Ascending aorta (tissue), 2 donors: ENCODE results near the gene FSTL3. TPM values are rescaled to one million over a fixed set of nuclear protein-coding genes. Genes with fewer than 3 reads are reported as not detected.
A peak's percentile ranks its signal among the peaks of the same experiment; 100 is the strongest.

Source experiments
- DNase-seq, 2 donors: peaks; one replicate each; pipeline ENCODE4 v3.0.0-alpha.2; 2019; ENCODE audit warnings: low spot score in 2 of 2
- H3K27ac ChIP-seq, 2 donors: fragments of 200-600 bp; sonication (generic); one replicate each; pipeline ENCODE4 v1.5.1; 2016 to 2017; ENCODE audit warnings: mild to moderate bottlenecking in 1 of 2
- H3K27me3 ChIP-seq: fragments of 200-600 bp; sonication (generic); one replicate; pipeline ENCODE4 v1.5.1; 2017
- H3K36me3 ChIP-seq, 2 donors: fragments of 200-600 bp; sonication (generic); one replicate each; pipeline ENCODE4 v1.5.1; 2016
- H3K4me1 ChIP-seq, 2 donors: fragments of 200-600 bp; sonication (generic); one replicate each; pipeline ENCODE4 v1.5.1; 2016 to 2017; ENCODE audit warnings: mild to moderate bottlenecking in 1 of 2
- H3K4me3 ChIP-seq, 2 donors: fragments of 200-600 bp; sonication (generic); one replicate each; pipeline ENCODE4 v1.5.1; 2016 to 2017; ENCODE audit warnings: mild to moderate bottlenecking in 1 of 2
- H3K9me3 ChIP-seq, 2 donors: fragments of 200-600 bp; sonication (generic); one replicate each; pipeline ENCODE4 v1.5.1; 2016
- intact Hi-C: fragments of 100-400 bp; cut with DNase I; formaldehyde crosslinking; loops from one replicate; pipeline ENCODE4 v1.15.1; 2023
- total RNA-seq: library from RNA; depleted of rRNA; stranded (reverse); fragments of >200 nt; gene quantifications from one replicate; pipeline ENCODE4 v1.1.0, GENCODE V29; 2016
- TF ChIP-seq, protein P1 (sequence below), 3 experiments: fragments of 200-600 bp in 2 of 3; fragments of 450-650 bp in 1 of 3; sonication (generic) in 2 of 3; IDR thresholded peaks; one replicate each; pipeline ENCODE4 v1.5.1; 2016 to 2019; ENCODE audit warnings: antibody characterized with exemption in 3 of 3, mild to moderate bottlenecking in 1 of 3, moderate library complexity in 1 of 3

FSTL3 gene
- total RNA-seq, 1 donor from 2014 or later = 541 TPM

DNA sequence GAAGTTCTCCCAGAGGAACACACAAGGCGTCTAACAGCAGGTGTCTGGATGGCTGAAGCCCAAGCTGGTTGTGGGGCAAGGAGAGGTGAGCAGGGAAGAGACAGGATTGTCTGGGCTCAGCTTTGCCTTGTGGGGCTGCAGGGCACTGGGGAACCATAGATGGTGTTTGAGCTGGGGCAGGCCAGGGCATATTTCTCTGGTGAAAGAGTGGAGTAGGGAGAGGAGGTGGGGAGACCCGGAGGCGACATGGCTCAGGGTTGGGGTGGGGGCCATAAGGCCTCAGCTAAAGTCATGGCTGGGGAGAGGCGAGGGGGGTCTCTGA, 27.1 kb downstream of the FSTL3 start:
- TF ChIP-seq, protein P1, sequence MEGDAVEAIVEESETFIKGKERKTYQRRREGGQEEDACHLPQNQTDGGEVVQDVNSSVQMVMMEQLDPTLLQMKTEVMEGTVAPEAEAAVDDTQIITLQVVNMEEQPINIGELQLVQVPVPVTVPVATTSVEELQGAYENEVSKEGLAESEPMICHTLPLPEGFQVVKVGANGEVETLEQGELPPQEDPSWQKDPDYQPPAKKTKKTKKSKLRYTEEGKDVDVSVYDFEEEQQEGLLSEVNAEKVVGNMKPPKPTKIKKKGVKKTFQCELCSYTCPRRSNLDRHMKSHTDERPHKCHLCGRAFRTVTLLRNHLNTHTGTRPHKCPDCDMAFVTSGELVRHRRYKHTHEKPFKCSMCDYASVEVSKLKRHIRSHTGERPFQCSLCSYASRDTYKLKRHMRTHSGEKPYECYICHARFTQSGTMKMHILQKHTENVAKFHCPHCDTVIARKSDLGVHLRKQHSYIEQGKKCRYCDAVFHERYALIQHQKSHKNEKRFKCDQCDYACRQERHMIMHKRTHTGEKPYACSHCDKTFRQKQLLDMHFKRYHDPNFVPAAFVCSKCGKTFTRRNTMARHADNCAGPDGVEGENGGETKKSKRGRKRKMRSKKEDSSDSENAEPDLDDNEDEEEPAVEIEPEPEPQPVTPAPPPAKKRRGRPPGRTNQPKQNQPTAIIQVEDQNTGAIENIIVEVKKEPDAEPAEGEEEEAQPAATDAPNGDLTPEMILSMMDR (IDR thresholded peaks at IDR 0.05) = no peak
- H3K36me3 ChIP-seq = no peaks in the 10 kb centered on the region
- H3K27me3 ChIP-seq = peaks cover 11% of the 10 kb centered on the region
- intact Hi-C loops = no loop called here
- no peak overlapping the region for H3K27ac ChIP-seq
- H3K4me3 ChIP-seq = peak overlapping the region in 1 of 2 donors; percentile 41
- no peaks in the 10 kb centered on the region for H3K4me1 ChIP-seq
- DNase-seq = no peak
- no peaks in the 10 kb centered on the region for H3K9me3 ChIP-seq

DNA sequence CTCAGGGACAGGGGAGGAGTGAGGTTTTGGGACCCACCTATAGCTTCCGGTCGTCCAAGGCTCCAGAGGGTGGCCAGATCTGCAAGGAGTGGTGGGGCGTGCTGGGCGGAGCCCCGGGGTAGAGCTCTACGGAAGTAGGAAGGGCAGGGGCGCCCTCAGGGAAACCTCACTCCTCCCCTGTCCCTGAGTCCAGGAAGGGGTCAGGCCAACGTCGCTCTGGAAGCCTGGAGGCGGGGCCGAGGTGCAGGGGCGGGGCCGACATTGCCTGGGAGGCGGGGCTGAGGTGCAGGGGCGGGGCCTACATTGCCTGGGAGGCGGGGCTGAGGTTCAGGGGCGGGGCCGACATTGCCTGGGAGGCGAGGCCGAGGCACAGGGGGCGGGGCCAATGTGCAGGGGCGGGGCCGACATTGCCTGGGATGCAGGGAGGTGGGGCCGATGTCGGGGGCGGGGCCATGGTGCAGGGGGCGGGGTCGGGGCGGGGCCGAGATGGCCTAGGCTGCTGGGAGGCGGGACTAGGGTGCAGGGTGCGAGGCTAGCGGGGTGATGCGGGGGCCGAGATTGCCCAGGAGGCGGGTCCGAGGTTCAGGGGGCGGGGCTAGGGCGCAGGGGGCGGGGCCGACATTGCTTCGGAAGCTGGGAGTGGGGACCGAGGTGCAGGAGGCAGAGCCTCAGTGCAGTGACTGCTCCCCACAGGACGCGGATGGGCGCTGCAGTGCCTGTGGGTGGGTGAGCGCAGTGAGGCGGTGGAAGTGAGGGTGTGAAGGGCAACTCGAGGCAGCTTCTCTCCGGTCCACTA, 27.7 kb downstream of the FSTL3 start:
- DNase-seq = peak in 1 of 2 donors; percentile 82
- Histone ChIP-seq H3K27ac (no peak overlapping the region), H3K36me3 (no peaks in the 10 kb centered on the region), H3K27me3 (peaks cover 11% of the 10 kb centered on the region), H3K4me1 (no peaks in the 10 kb centered on the region), H3K9me3 (no peaks in the 10 kb centered on the region), H3K4me3 (peak overlapping the region; percentile 16 to 41)
- intact Hi-C loops = no loop called here
- TF ChIP-seq, protein P1 (IDR thresholded peaks at IDR 0.05) = no peak

DNA sequence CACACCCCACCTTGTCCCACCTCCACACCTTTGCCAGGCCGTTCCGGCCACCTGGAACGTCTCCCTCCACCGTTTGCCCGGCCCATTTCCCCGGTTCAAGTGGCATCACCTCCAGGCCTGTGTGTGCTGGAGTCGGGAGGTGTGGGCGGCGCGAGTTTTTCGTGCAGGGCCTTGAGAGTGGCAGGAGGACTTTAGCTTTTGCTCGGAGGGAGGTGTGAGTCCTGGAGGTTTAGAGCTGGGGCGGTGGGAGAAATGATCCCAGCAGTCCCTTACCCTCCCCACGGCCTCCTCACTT, 28.2 kb downstream of the FSTL3 start:
- Histone ChIP-seq H3K4me3 (peak overlapping the region in 1 of 2 donors; percentile 16), H3K27me3 (peaks cover 16% of the 10 kb centered on the region), H3K9me3 (no peaks in the 10 kb centered on the region), H3K27ac (no peak overlapping the region), H3K36me3 (no peaks in the 10 kb centered on the region), H3K4me1 (no peaks in the 10 kb centered on the region)
- TF ChIP-seq, protein P1 (IDR thresholded peaks at IDR 0.05) = no peak
- intact Hi-C loops = no loop called here
- DNase-seq = no peak

DNA sequence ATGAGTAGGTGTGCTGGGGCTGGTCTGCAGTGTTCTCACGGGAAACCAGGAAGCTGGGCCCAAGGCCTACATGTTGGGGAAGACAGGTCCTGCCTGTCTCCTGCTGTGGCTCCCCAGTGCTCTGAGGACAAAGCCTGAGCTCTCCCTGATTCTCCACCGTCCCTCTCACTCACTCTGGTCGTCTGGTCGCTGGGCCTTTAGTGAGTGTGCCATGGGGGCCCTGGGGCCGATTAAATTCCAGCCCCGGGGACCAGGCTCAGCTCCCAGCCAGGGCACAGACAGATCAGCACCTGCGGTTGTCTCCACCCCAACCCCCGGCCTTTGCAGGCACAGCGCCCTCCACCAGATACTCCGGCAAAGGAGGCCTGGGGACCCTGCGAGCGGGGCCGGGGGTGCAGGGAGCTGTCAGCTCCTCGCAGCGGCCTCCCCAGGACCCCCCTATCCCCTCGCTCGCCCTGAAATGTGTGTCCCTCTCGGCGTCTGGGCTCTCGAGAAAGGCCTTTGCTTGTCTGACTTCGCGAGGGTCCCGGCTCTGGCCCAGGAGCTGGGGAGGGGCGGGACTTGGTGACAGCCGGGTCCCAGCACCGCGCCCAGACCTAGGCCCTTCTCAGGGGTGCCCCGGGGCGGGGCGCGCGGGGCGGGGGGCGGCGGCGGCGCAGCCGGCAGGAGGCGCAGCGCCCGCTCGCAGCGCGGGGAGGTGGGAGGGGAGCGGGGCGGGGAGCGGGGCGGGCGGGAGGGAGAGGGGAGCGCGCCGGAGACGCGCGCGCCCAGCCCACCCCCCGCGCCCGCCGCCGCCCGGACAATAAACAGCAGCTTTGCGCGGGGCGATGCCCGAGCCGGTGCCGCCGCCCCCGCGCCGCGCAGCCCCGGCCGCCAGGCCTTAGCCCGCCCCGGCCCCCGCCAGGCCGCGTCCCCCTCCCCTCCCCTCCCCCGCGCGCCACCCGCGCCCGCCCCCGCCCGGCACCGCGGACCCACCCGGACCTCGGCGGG, 32.3 kb downstream of the FSTL3 start, which contains the start of gene PALM:
Gene PALM, plus strand, starts transcription at position 782 of the 990 bp plus-strand sequence. CDS start 212 bp downstream, outside the sequence.
- Histone ChIP-seq H3K4me3 (peak within 1 kb of the TSS; percentile 54 to 70), H3K9me3 (no peaks in the 10 kb centered on the region), H3K27ac (peak within 1 kb of the TSS; percentile 17 to 54), H3K36me3 (no peaks in the 10 kb centered on the region), H3K4me1 (no peaks in the 10 kb centered on the region), H3K27me3 (peaks cover 16% of the 10 kb centered on the region)
- no peak for DNase-seq
- intact Hi-C loops = no loop called here
- TF ChIP-seq, protein P1 (IDR thresholded peaks at IDR 0.05) = no peak

DNA sequence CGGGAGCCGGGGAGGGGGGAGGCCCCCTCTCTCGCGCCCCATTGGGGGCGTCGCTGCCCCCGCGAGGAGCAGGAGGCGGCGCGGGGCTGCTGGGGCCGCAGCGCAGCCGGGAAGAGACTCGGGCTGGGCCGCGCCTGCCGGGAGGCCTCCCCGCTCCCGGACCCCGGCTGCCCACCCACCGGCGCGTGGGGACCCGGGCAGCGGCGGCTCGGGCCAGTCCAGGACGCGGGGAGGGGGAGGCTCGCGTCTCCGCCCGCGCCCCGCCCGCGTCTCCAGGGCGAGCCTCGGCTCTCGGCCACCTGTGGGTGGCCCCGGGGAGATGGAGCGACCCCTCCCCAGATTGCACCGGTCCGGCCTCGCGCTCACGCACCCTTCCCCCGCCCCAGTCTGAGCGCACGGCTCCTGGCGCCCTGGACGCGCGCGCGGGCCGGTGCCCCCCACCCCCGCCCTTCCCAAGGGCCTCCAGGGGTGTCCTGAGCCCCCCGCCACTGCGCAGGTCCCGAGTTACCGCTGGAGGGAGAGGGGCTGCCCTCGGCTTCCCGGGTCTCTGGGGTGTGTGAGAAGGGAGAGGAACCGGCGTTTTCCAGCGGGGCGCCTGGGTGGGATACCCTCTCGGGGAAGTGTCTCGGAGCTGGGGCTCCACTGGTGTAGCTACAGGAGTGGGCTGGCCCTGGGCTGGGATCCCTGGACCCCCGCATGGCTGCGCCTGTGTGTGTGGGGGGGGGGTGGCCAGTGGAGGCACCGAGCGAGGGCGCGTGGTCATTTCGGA, 33.2 kb downstream of the FSTL3 start:
- no peaks in the 10 kb centered on the region for H3K9me3 ChIP-seq
- peaks cover 14% of the 10 kb centered on the region for H3K27me3 ChIP-seq
- intact Hi-C loops = no loop called here
- no peaks in the 10 kb centered on the region for H3K4me1 ChIP-seq
- no peak for DNase-seq
- TF ChIP-seq, protein P1 (IDR thresholded peaks at IDR 0.05) = no peak
- no peaks in the 10 kb centered on the region for H3K36me3 ChIP-seq
- H3K4me3 ChIP-seq = peak overlapping the region; percentile 54 to 70
- H3K27ac ChIP-seq = peak overlapping the region; percentile 17 to 54
